IMR-90 (cell line): ENCODE data around the gene KDM6A. TPM values are rescaled to one million over a fixed set of nuclear protein-coding genes. Genes with fewer than 3 reads are reported as not detected.
"Not testable (repeated sequence)": the region's sequence is repeated elsewhere in the genome, so short reads cannot be mapped to it uniquely, and the experiment has no call there.

Experiments used
- ATAC-seq: fragments of 200-7000 bp; cut with Tn5 transposase; 2 replicates; pipeline ENCODE4 v1.9.1; 2020; ENCODE audit warnings: low read depth, mild to moderate bottlenecking, moderate library complexity
- BruUV-seq: library from RNA; stranded (reverse); fragments of 400-500 nt; replicated peaks from 2 replicates; lab custom pipeline; 2021; lab: Mats Ljungman, UMichigan
- CTCF ChIA-PET: fragments of 300-600 bp; formaldehyde crosslinking; extraction: SDS; loops from one replicate; lab custom pipeline; 2021; ENCODE audit warnings: antibody characterized with exemption; lab: Yijun Ruan, JAX
- POLR2A ChIA-PET: fragments of 300-600 bp; sonication (Branson Sonifier 250); formaldehyde crosslinking; loops from one replicate; lab custom pipeline; 2022; ENCODE audit warnings: antibody characterized with exemption; ENCODE audit not compliant: unreplicated experiment; lab: Charles Lee
- DNase-seq: peaks from one replicate; pipeline ENCODE4 v3.0.0; 2013
- H2AFZ ChIP-seq: replicated peaks from 2 replicates; pipeline ENCODE3; 2013; ENCODE audit warnings: low read length, mild to moderate bottlenecking; ENCODE audit not compliant: poor library complexity
- H2AK5ac ChIP-seq: 2 replicates; pipeline ENCODE4 v1.6.1; 2013; ENCODE audit warnings: low read depth, low read length, inconsistent platforms
- H2AK9ac ChIP-seq: replicated peaks from 2 replicates; pipeline ENCODE3; 2013; ENCODE audit warnings: mild to moderate bottlenecking, low read depth, low read length, moderate library complexity; ENCODE audit not compliant: poor library complexity
- H2BK120ac ChIP-seq: 2 replicates; pipeline ENCODE4 v1.6.1; 2013; ENCODE audit warnings: low read depth, low read length, inconsistent platforms
- H2BK15ac ChIP-seq: 3 replicates; pipeline ENCODE4 v1.6.1; 2013; ENCODE audit warnings: low read depth, low read length, inconsistent platforms
- H2BK20ac ChIP-seq: 2 replicates; pipeline ENCODE4 v1.6.1; 2013; ENCODE audit warnings: low read depth, mild to moderate bottlenecking, inconsistent platforms, low read length, moderate library complexity
- H2BK5ac ChIP-seq: 2 replicates; pipeline ENCODE4 v1.6.1; 2013; ENCODE audit warnings: mild to moderate bottlenecking, low read depth, low read length, inconsistent platforms; ENCODE audit not compliant: poor library complexity, severe bottlenecking
- H3K14ac ChIP-seq: replicated peaks from 2 replicates; pipeline ENCODE4 v1.6.1; 2013; ENCODE audit warnings: low read depth, low read length, inconsistent platforms
- H3K18ac ChIP-seq: 2 replicates; pipeline ENCODE4 v1.6.1; 2013; ENCODE audit warnings: low read depth, low read length, control low read depth
- H3K23ac ChIP-seq: 2 replicates; pipeline ENCODE4 v1.6.1; 2013; ENCODE audit warnings: low read depth, low read length, inconsistent platforms
- H3K27ac ChIP-seq: 2 replicates; pipeline ENCODE4 v1.5.1; 2013; ENCODE audit warnings: mild to moderate bottlenecking, control low read depth, low read length; ENCODE audit not compliant: insufficient read depth
- H3K27me3 ChIP-seq: 2 replicates; pipeline ENCODE4 v1.6.1; 2013; ENCODE audit warnings: low read length; ENCODE audit not compliant: control insufficient read depth, insufficient read depth
- H3K36me3 ChIP-seq: 2 replicates; pipeline ENCODE4 v1.6.1; 2013; ENCODE audit warnings: low read length, mixed read lengths; ENCODE audit not compliant: control insufficient read depth, insufficient read depth
- H3K4ac ChIP-seq: 2 replicates; pipeline ENCODE4 v1.6.1; 2013; ENCODE audit warnings: low read depth, low read length, inconsistent platforms
- H3K4me1 ChIP-seq: 2 replicates; pipeline ENCODE4 v1.6.1; 2013; ENCODE audit warnings: low read length, mixed read lengths; ENCODE audit not compliant: control insufficient read depth, insufficient read depth
- H3K4me2 ChIP-seq: 2 replicates; pipeline ENCODE4 v1.6.1; 2013; ENCODE audit warnings: low read depth, mild to moderate bottlenecking, control low read depth, low read length, moderate library complexity
- H3K4me3 ChIP-seq: 2 replicates; pipeline ENCODE4 v1.5.1; 2013; ENCODE audit warnings: low read depth, mild to moderate bottlenecking, control low read depth, low read length, moderate library complexity; ENCODE audit not compliant: insufficient read depth
- H3K56ac ChIP-seq: 2 replicates; pipeline ENCODE4 v1.6.1; 2013; ENCODE audit warnings: low read length, inconsistent platforms; ENCODE audit not compliant: insufficient read depth; ENCODE audit errors: extremely low read depth
- H3K79me1 ChIP-seq, 2 experiments: 2 replicates each; pipeline ENCODE4 v1.6.1; 2013; ENCODE audit warnings: low read length in 2 of 2, inconsistent platforms in 1 of 2, low read depth in 1 of 2
- H3K9ac ChIP-seq: 2 replicates; pipeline ENCODE4 v1.6.1; 2013; ENCODE audit warnings: low read depth, low read length, control low read depth
- H3K9me1 ChIP-seq: 2 replicates; pipeline ENCODE4 v1.6.1; 2013; ENCODE audit warnings: low read length, inconsistent platforms; ENCODE audit not compliant: insufficient read depth
- H3K9me3 ChIP-seq: 2 replicates; pipeline ENCODE4 v1.6.1; 2013; ENCODE audit warnings: low read length; ENCODE audit not compliant: control insufficient read depth, insufficient read depth
- H4K20me1 ChIP-seq: 2 replicates; pipeline ENCODE4 v1.6.1; 2013; ENCODE audit warnings: low read length, inconsistent platforms; ENCODE audit not compliant: insufficient read depth
- H4K5ac ChIP-seq: 2 replicates; pipeline ENCODE4 v1.6.1; 2013; ENCODE audit warnings: mild to moderate bottlenecking, low read depth, low read length, control low read depth
- H4K8ac ChIP-seq, 2 experiments: 2 replicates each; pipeline ENCODE4 v1.6.1; 2013; ENCODE audit warnings: low read depth in 2 of 2, low read length in 2 of 2, control low read depth in 1 of 2, inconsistent platforms in 1 of 2
- H4K91ac ChIP-seq: 2 replicates; pipeline ENCODE4 v1.6.1; 2013; ENCODE audit warnings: low read depth, low read length, inconsistent platforms; ENCODE audit not compliant: insufficient read depth
- WGBS, 2 experiments: methylation state at CpG; one replicate each; pipeline versions ENCODE4 v1.1.5 to v1.1.7; 2013; ENCODE audit warnings: missing lambda C conversion rate in 2 of 2; ENCODE audit not compliant: insufficient read length in 1 of 2; ENCODE audit errors: extremely low coverage in 2 of 2; 5-methylcytosine and 5-hydroxymethylcytosine counted together
- dilution Hi-C: fragments of 300-500 bp; cut with HindIII; formaldehyde crosslinking; loops from one replicate; pipeline ENCODE4 v1.14.3; 2018; ENCODE audit warnings: low sequenced_read_pairs; ENCODE audit not compliant: unreplicated experiment
- in situ Hi-C: fragments of 300-500 bp; cut with MboI; formaldehyde crosslinking; loops from 3 replicates; pipeline ENCODE4 v1.14.3; 2019; ENCODE audit warnings: low sequenced_read_pairs, inconsistent platforms, mixed read lengths
- intact Hi-C: fragments of 100-400 bp; cut with micrococcal nuclease; formaldehyde crosslinking; loops from 2 replicates; pipeline ENCODE4 v1.10.0; 2022
- polyA plus RNA-seq, 3 experiments: library from polyadenylated mRNA; depleted of rRNA; stranded (reverse); fragments of >200 nt; gene quantifications; 2 replicates each; pipeline ENCODE4 v1.2.3, GENCODE V29; 2012; ENCODE audit warnings: low replicate concordance in 1 of 3
- total RNA-seq: library from RNA; depleted of rRNA; stranded (reverse); fragments of >200 nt; gene quantifications from 2 replicates; pipeline ENCODE4 v1.2.3, GENCODE V29; 2012

KDM6A gene
- total and polyA plus RNA-seq, 2 of the 4 experiments (the other 2 are of a cell fraction) = 11.7 to 24.9 TPM

- CTCF ChIA-PET, H3K14ac ChIP-seq, H4K5ac ChIP-seq, H2AFZ ChIP-seq, H2BK15ac ChIP-seq, H2BK20ac ChIP-seq, H2BK120ac ChIP-seq, in situ Hi-C loops, ATAC-seq, H3K4ac ChIP-seq, H3K9me1 ChIP-seq, H3K23ac ChIP-seq, H3K27me3 ChIP-seq, intact Hi-C loops, H3K4me1 ChIP-seq, H4K91ac ChIP-seq, H2BK5ac ChIP-seq, H3K56ac ChIP-seq, H3K27ac ChIP-seq, DNase-seq, H3K9me3 ChIP-seq, H3K36me3 ChIP-seq, H2AK9ac ChIP-seq, BruUV-seq, POLR2A ChIA-PET, H2AK5ac ChIP-seq, H3K4me3 ChIP-seq, H3K18ac ChIP-seq, dilution Hi-C loops, H3K9ac ChIP-seq: not testable (repeated sequence)
- WGBS, 2 experiments = no CpG with 5 or more reads among the region's 9 CpGs
- peaks cover 20 to 49% of the 10 kb centered on the region in 2 experiments for H3K79me1 ChIP-seq
- H4K20me1 ChIP-seq = peaks cover 33% of the 10 kb centered on the region; the same call in 1 of the 2 replicates
- H4K8ac ChIP-seq = peak overlapping the region in 1 of 2 experiments; percentile 64; a peak in 1 of 4 replicates
- peak overlapping the region; percentile 54 for H3K4me2 ChIP-seq
Observed at GRCh38 chrX:44950471-44951366, 77.7 kb downstream of the KDM6A start.
